ENCODE data around the gene ZNF148.
"Not testable (repeated sequence)": the region's sequence is repeated elsewhere in the genome, so short reads cannot be mapped to it uniquely, and the experiment has no call there.

Gene ZNF148

DNA sequence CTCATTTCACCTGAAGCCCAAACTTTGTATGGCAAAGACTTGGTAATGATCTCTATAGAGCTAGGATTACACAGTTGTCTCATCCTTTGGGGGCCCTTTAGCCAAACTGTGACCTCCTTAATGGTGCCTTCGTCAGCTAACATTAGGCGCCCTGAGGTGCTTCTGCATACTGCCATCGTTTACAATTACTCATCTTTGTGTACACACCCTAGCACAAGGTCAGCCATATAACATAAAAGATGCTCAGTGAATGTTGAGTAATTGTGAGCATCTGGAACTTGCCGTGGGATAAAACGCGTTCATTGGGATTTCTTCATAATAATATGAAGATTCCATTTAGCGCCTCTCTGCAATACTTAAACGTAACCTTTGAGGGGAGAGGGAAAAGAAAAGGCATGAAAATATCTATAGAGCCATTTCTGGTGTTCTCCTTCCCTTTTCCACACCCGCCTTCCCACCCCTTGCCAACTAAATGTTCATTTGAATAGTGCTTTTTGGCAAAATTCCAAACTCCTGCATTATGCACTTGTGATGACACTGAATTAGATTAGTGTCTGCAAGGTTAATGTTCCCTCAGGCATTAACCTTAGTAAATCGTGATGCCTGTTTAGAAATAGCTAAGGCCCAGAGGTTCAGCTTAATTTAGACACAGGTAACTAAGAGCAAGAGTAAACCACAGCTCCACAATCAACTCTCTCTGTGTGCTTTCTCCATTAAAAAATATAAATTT lies 990 bp upstream of the ZNF148 start:
- in situ Hi-C loops (cut with MboI; ENCODE audit: low sequenced_read_pairs): no loop called here

DNA sequence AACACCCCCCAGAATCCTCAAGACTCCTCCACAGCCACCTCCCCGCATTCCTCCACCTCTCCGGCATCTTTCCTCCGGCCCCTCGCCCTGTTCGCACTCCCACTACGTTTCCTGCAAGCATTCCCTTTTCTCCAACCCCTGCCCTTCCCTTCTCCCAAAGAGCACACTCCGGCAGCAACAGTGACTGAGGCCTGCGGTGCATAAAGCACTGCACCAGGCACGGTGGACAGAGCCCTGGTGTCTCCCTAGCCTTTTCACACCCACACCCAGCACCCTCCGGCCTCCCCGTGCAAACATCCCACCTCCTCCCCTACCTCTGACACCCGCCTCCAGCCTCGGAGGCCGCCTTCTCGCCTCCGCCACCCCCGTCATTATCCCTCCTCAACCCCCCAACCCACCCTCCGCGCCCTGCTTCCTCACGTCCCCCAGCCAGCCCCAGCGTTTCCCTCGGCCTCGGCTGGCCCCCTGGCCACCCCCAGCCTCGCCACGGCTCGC lies 577 bp downstream of the ZNF148 start:
- in situ Hi-C loops (cut with MboI; ENCODE audit: low sequenced_read_pairs): no loop called here

- in situ Hi-C loops (cut with MboI; ENCODE audit: low sequenced_read_pairs): no loop called here
Observed at GRCh38 chr3:125367403-125368230, 7.5 kb downstream of the ZNF148 start.

GRCh38 chr3:125366132-125366531 lies 9.0 kb downstream of the ZNF148 start:
- in situ Hi-C loops (cut with MboI; ENCODE audit: low sequenced_read_pairs): no loop called here

GRCh38 chr3:125359700-125360099 lies 15.4 kb downstream of the ZNF148 start:
- in situ Hi-C loops (cut with MboI; ENCODE audit: low sequenced_read_pairs): no loop called here

DNA sequence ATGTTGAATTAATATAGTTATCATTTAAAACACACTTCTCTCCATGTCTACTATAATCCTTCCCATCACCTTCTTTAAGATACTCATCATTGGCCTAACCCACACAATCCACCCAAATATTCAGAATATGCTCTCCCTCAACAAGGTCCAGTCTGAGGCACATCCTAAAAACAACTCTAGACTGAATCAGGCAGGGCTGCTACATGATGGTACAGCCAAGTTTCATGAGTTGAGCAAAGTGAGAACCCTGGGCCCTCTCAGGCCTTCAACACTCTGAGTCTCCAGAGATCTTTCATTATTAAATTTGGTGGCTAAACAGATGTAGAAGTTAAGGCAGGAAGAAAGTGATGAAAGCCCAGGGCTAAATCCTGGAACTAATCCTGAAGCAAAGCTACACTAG lies 16.2 kb downstream of the ZNF148 start:
- in situ Hi-C loops (cut with MboI; ENCODE audit: low sequenced_read_pairs): no loop called here

- in situ Hi-C loops (cut with MboI; ENCODE audit: low sequenced_read_pairs): no loop called here
Observed at GRCh38 chr3:125357837-125358236, 17.3 kb downstream of the ZNF148 start.

DNA sequence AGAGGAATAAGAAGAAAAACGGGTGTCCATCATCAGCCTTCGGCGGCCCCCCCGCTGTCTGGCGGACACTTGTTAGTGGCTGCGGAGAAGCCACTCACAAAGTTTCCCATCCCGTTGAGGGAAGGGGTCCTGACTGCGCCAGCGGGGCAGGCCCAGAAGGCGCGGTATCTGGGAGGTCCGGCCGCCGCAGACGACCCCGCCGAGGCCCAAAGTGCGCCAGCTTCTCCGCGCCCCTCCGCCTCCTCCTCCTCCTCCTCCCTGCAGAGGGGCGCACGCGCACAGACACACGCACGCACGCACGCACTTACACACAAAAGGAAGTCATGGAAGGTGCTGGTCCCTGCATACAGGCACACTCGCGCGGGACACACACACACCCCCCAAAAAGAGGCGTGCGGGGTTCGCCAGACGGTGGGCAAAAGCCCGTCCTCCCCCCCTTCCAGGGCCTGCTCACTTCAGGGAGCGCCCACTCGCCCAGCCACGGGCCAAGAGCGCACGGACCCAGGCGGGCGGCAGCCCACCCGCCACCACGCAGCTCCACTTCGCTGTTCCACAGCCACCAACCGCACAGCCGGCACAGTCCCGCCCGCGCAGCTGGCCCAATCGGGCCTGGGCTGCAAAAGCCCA lies 18.0 kb downstream of the ZNF148 start:
- in situ Hi-C loops (cut with MboI; ENCODE audit: low sequenced_read_pairs): no loop called here

DNA sequence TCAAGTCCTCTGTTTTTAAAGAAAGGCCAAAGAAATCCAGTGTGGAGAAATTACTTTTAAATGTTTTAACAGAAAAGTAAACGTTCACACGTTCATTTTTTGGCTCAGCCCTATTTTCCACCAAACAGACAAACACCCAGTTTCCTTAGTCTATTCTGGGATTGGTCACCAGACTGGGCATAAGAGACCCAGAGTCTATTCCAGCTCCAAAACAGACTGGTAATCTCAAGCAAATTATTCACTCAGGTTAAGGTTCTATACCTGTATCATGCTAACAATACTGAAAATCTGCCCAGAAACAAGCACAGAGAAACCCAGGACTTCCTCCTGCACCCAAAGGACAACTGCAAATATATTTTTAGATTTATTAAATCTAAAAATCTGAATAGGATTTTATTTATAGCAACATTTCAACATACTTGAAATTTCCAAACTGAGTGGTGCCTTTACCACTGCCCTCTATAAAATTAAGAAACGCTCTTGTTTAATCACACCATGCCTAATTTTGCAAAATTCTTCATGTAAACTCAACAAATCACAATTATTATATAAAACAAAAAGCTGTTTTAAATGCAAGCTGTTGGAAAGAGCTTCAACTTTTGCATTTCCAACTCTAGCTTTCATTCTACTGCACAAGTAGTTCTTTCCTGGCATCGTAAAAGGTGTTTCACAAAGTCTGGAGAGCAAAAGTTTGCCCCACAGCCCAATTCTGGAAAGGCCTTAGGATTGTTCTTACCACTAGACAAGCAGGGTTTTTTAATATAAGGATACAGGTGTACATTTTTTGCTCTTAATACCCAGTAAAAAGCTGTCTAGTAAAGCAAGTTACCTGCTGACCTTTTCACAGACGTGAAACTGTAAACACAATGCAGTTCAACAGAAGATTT lies 18.7 kb downstream of the ZNF148 start:
- in situ Hi-C loops (cut with MboI; ENCODE audit: low sequenced_read_pairs): no loop called here

GRCh38 chr3:125353659-125354058 lies 21.5 kb downstream of the ZNF148 start:
- in situ Hi-C loops (cut with MboI; ENCODE audit: low sequenced_read_pairs): no loop called here

DNA sequence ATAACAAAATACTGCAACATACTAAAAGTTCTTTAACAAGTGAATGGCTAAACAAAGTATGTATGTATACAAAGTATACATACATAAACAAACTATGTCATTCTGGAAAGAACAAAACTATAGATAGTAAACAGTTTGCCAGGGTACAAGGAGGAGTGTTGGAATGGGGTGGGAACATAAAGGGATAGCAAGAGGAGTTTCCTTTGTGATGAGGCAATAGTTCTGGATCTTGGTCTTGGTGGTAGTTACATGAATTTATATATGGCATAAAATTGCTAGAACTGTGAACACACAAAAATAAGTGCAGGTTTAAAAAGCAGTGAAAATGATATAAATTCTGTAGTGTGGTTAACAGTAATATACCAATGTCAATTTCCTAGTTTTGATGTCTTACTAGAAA lies 22.0 kb downstream of the ZNF148 start:
- in situ Hi-C loops (cut with MboI; ENCODE audit: low sequenced_read_pairs): no loop called here

DNA sequence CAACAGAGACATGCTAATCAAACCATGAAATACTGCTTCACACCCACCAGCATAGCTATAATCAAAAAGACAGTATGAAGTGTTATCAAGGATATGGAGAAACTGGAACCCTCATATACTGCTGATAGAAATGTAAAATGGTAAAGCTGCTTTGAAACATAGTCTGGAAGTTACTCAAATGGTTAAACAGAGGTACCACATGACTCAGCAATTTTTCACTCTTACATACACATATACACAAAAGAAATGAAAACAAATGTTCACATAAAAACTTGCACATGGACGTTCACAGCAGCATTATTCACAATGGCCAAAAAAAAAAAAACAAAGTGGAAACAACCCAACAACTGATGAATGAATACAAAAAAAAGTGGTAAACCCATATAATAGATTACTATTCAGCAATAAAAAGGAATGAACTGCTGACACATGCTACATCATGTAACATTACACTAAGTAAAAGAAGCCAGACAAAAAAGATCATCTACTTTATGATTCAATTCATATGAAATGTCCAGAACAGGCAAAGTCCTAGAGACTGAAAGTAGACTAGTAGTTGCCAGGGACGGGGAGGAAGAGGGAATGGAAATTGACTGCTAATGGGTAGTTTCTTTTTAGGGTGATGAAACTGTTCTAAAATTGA lies 23.2 kb downstream of the ZNF148 start:
- in situ Hi-C loops (cut with MboI; ENCODE audit: low sequenced_read_pairs): no loop called here

- in situ Hi-C loops (cut with MboI; ENCODE audit: low sequenced_read_pairs): no loop called here
Observed at GRCh38 chr3:125351152-125351551, 24.0 kb downstream of the ZNF148 start.

GRCh38 chr3:125350597-125350996 lies 24.5 kb downstream of the ZNF148 start:
- in situ Hi-C loops (cut with MboI; ENCODE audit: low sequenced_read_pairs): no loop called here

GRCh38 chr3:125349556-125350165 lies 25.5 kb downstream of the ZNF148 start:
- in situ Hi-C loops (cut with MboI; ENCODE audit: low sequenced_read_pairs): no loop called here

DNA sequence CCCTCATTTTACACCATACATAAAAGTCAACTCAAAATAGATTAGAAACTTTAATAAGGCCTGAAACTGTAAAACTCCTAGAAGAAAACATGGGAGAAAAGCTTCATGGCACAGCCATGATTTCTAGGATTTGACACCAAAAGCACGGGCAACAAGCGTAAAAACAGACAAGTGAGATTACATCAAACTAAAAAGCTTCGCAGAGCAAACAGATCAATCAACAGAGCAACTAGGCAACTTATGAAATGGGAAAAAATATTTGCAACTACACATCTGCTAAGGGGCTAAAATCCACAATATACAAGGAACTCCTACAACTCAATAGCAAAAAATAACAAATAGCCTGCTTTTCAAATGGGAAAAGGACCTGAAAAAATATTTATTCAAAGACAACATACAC lies 26.1 kb downstream of the ZNF148 start:
- in situ Hi-C loops (cut with MboI; ENCODE audit: low sequenced_read_pairs): no loop called here

DNA sequence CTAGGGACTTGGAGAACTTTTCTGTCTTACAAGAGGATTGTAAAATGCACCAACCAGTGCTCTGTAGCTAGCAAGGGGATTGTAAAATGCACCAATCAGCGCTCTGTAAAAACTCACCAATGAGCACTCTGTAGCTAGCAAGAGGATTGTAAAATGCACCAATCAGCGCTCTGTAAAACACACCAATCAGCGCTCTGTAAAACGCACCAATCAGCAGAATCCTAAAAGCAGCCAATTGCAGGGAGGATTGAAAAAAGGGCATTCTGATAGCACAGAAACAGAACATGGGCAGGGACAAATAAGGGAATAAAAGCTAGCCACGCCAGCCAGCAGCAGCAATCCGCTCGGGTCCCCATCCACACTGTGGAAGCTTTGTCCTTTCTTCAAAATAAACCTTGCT lies 31.8 kb downstream of the ZNF148 start:
- in situ Hi-C loops (cut with MboI; ENCODE audit: low sequenced_read_pairs): not testable (repeated sequence)

DNA sequence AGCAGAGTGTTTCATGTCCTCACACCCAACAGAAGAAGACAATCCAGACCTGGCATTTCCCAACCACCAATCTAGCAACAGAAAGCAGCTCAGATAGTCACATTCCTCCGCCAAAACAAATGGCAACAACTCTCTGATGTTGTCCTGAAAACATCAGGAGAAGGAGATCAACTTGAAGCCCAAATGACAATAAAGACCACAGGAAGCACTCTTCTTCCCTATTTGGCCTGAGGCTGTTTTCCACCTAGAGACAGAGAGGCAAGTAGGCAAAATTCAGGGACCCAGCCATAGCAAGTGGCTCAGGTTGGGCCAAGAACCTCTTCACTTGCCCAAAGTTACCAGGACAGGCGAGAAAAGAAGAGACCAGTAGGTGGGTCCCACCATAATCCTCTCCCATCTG lies 35.0 kb downstream of the ZNF148 start:
- in situ Hi-C loops (cut with MboI; ENCODE audit: low sequenced_read_pairs): no loop called here

DNA sequence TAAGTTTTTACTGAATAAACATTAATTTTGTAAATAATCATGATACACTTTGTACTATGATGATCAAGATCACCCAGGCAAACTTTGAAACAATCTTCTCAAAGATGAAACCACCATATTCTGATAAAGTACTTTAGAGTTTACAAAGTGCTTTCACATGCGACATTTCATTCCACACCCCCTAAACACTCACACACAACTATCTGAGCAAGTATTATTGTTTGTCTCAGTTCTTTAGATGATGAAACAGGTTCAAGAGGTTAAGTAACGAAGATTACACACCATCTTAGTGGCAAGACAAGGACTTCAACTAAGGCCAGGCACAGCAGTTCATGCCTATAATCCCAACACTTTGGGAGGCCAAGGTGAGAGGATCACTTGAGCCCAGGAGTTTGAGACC lies 37.6 kb downstream of the ZNF148 start:
- in situ Hi-C loops (cut with MboI; ENCODE audit: low sequenced_read_pairs): no loop called here

Measured in HL-60/S4 (cell line).